ENCODE data around the gene ARHGAP15.

GRCh38 chr2:143486976-143487375, 357.8 kb downstream of the ARHGAP15 start:
- TF ChIP-seq CTCF (IDR thresholded peaks at IDR 0.05; ENCODE audit: poor library complexity, severe bottlenecking) (no peak), EP300 (conservative IDR thresholded peaks at IDR 0.05; ENCODE audit: poor library complexity, severe bottlenecking) (no peak)
